IPS DF 4.7 (cell line): ENCODE results near the gene ABO.
"Not testable (repeated sequence)": the region's sequence is repeated elsewhere in the genome, so short reads cannot be mapped to it uniquely, and the experiment has no call there.

Source experiments
- DNase-seq: peaks from one replicate; pipeline ENCODE4 v3.0.0-alpha.2; 2013; ENCODE audit warnings: low spot score; ENCODE audit errors: extremely low read depth

ABO gene

GRCh38 chr9:133290751-133291302 is 15.8 kb upstream of the ABO start:
- no peak for DNase-seq

GRCh38 chr9:133286523-133286922 is 11.5 kb upstream of the ABO start:
- no peak for DNase-seq

GRCh38 chr9:133285252-133285775 is 10.3 kb upstream of the ABO start:
- DNase-seq: no peak

- DNase-seq: no peak
Measured at GRCh38 chr9:133284362-133284761, 9.4 kb upstream of the ABO start.

GRCh38 chr9:133283255-133284032 is 8.4 kb upstream of the ABO start:
- not testable (repeated sequence) for DNase-seq

- DNase-seq: no peak
Measured at GRCh38 chr9:133282464-133283238, 7.7 kb upstream of the ABO start.

- DNase-seq: no peak
Measured at GRCh38 chr9:133280392-133280791, 5.4 kb upstream of the ABO start.

GRCh38 chr9:133278161-133279114 is 3.4 kb upstream of the ABO start:
- DNase-seq: no peak

GRCh38 chr9:133277467-133277866 is 2.5 kb upstream of the ABO start:
- DNase-seq: no peak

- no peak for DNase-seq
Measured at GRCh38 chr9:133276923-133277322, 1.9 kb upstream of the ABO start.

GRCh38 chr9:133276001-133276884 is 1.2 kb upstream of the ABO start:
- no peak for DNase-seq

- DNase-seq: no peak
Measured at GRCh38 chr9:133274236-133275104, 531 bp downstream of the ABO start.

GRCh38 chr9:133273819-133274218 is 1.2 kb downstream of the ABO start:
- DNase-seq: no peak

GRCh38 chr9:133273098-133273497 is 1.9 kb downstream of the ABO start:
- DNase-seq: no peak

- DNase-seq: no peak
Measured at GRCh38 chr9:133269537-133270362, 5.3 kb downstream of the ABO start.

- not testable (repeated sequence) for DNase-seq
Measured at GRCh38 chr9:133269136-133269535, 5.9 kb downstream of the ABO start.

- no peak for DNase-seq
Measured at GRCh38 chr9:133268335-133269056, 6.5 kb downstream of the ABO start.
